Lower leg skin (tissue), 4 donors: ENCODE measurements around the gene GOLGA5. TPM values are rescaled to one million over a fixed set of nuclear protein-coding genes. Genes with fewer than 3 reads are reported as not detected.
"Not testable (repeated sequence)": the region's sequence is repeated elsewhere in the genome, so short reads cannot be mapped to it uniquely, and the experiment has no call there.

ENCODE experiments used
- DNase-seq, 2 donors: peaks; one replicate each; pipeline ENCODE4 v3.0.0-alpha.2; 2019; ENCODE audit warnings: low spot score in 2 of 2
- H3K4me3 ChIP-seq: fragments of 200-600 bp; sonication (generic); 2 replicates; pipeline ENCODE4 v1.5.1; 2017; ENCODE audit warnings: mild to moderate bottlenecking, low read depth; ENCODE audit not compliant: poor library complexity, severe bottlenecking
- POLR2A ChIP-seq, 2 donors: fragments of 450-650 bp; IDR thresholded peaks; one replicate each; pipeline ENCODE4 v1.6.1; 2016 to 2017; ENCODE audit warnings: antibody characterized with exemption in 2 of 2, mild to moderate bottlenecking in 1 of 2, moderate library complexity in 1 of 2
- WGBS, 2 donors: methylation state at CpG; one replicate each; pipeline ENCODE4 v1.1.5; 2018; 5-methylcytosine and 5-hydroxymethylcytosine counted together
- intact Hi-C: fragments of 100-400 bp; cut with DNase I; formaldehyde crosslinking; loops from one replicate; pipeline ENCODE4 v1.15.0; 2023; ENCODE audit warnings: low total_unique reads
- total RNA-seq, 4 donors: library from RNA; depleted of rRNA; stranded (reverse); fragments of >200 nt; gene quantifications; one replicate each; pipeline ENCODE4 v1.1.0, GENCODE V29; 2016
- TF ChIP-seq, protein P1 (sequence below), 3 donors: fragments of 450-650 bp; IDR thresholded peaks; one replicate each; pipeline ENCODE4 v1.5.1; 2016; ENCODE audit warnings: antibody characterized with exemption in 3 of 3, mild to moderate bottlenecking in 3 of 3, moderate library complexity in 2 of 3

Gene GOLGA5
- total RNA-seq, 4 donors from 2014 or later = 32.5 to 43.8 (median 35.9) TPM

DNA sequence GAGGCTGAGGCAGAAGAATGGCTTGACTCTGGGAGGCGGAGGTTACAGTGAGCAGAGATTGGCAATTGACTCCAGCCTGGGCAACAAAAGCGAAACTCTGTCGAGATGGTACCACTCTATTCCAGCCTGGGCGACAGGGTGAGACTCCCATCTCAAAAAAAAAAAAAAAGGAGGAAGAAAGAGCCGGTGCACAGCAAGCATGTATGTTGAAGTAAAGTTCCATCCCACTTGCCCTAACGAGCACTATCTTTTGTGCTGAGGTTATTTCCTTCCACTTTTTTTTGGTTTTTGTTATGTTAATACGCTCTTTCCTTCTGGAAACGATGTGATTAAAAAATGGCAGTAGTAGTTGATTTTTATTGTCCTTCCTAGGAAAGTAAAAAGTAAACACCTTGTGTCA, 19.5 kb upstream of the GOLGA5 start:
- WGBS, 2 donors = 85 to 88% methylated on average over 8 of the region's 8 CpGs
- intact Hi-C loops = no loop called here
- no peak overlapping the region for H3K4me3 ChIP-seq
- TF ChIP-seq, protein P1, sequence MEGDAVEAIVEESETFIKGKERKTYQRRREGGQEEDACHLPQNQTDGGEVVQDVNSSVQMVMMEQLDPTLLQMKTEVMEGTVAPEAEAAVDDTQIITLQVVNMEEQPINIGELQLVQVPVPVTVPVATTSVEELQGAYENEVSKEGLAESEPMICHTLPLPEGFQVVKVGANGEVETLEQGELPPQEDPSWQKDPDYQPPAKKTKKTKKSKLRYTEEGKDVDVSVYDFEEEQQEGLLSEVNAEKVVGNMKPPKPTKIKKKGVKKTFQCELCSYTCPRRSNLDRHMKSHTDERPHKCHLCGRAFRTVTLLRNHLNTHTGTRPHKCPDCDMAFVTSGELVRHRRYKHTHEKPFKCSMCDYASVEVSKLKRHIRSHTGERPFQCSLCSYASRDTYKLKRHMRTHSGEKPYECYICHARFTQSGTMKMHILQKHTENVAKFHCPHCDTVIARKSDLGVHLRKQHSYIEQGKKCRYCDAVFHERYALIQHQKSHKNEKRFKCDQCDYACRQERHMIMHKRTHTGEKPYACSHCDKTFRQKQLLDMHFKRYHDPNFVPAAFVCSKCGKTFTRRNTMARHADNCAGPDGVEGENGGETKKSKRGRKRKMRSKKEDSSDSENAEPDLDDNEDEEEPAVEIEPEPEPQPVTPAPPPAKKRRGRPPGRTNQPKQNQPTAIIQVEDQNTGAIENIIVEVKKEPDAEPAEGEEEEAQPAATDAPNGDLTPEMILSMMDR (IDR thresholded peaks at IDR 0.05) = no peak
- no peak for TF ChIP-seq POLR2A (IDR thresholded peaks at IDR 0.05)
- DNase-seq = no peak

DNA sequence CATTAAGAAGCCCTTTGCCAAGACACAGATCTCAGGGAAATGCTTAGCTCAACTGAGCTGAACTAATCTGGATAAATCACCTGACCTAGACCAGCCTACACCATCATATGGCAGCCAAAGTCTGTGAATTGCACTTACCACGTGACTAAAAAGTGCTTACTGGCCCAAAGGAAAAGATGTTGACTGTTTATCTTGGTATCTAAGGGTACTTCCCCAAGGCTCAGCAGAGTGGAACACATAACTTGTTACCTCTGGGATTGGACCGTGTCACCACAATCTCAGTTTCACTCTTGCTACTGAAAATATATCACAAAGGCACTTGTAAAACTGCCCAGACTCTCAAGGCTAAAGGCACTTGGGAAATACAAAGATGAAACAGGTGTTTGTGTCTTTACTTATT, 18.8 kb upstream of the GOLGA5 start:
- H3K4me3 ChIP-seq, intact Hi-C loops, DNase-seq: not testable (repeated sequence)
- 8 to 11% methylated on average over 2 of the region's 2 CpGs for WGBS, 2 donors

DNA sequence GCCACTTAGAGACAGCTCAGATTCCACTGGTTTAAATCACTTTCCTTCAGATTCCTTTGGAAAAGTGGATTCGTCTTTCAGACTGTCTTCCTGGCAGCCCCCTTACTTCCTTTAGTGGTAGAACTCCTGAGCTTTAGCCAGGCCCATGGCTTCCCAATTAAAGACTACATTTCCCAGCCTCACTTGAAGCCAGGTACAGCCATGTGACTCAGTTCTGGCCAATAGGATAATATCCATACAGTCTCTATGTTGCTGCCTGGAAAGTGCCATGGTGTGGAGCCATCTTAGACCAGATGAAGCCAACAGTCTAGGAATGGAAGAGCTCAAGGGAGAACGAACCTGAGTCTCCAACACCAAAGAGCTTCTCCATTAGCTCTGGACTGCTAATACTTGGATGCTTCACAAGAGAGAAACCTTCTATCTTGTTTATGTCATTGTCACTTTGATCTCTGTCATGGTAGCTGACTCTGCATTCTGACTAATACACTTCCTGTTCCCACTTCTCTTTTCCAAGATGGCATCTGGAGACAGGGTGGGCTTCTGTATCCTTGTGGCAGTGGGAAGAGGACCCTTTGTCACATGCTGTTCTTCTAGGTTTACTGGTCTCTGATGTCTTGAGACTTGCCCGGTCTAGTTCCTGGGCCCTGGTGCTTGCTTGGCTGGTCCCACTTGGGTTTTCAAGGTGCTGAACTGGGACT, 15.1 kb upstream of the GOLGA5 start:
- WGBS, 2 donors = 70 to 87% methylated on average over 2 to 3 of the region's 3 CpGs
- intact Hi-C loops, DNase-seq, H3K4me3 ChIP-seq: not testable (repeated sequence)

DNA sequence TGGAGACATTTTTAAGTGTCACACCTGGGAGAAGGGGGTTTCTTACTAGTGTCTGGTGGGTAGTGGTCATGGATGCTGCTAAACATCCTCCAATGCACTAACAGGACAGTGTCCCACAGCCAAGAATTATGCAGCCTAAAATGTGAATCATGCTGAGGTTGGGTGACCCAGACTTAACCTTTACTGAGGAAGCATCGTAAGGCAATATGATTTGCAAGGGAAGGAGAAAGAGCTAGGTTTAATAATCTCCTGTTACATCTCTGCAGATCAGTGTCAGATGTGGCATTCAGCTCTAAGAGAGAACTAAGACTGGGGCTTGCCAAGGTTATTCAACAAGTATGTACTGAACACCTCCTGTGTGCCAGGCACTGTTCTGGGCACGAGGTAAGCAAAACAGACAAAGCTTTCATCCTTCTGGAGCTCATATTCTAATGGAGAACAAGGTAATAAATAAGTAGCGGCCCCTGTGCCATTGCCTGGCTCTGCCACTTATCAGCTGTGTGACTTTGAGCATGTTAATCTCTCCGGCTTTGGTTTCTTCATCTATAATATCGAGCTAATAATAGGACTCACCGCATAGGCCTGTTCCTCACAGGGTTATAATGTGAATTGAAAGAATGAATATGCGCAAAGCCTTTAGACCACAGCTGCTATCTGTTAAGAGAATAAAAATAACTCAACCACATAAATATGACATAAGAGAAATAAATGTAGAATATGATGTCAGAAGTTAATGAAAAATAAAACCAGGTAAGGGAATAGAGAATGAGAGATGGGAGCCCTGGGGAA, 13.5 kb upstream of the GOLGA5 start:
- DNase-seq = no peak
- TF ChIP-seq POLR2A (IDR thresholded peaks at IDR 0.05) = no peak
- TF ChIP-seq, protein P1 (IDR thresholded peaks at IDR 0.05) = no peak
- no peak overlapping the region for H3K4me3 ChIP-seq
- 68 to 76% methylated on average over 7 of the region's 7 CpGs for WGBS, 2 donors
- intact Hi-C loops = loop anchor here (10.0 kb wide), 2 partner anchors 66 to 96 kb away; no protein-coding TSS in a partner anchor

DNA sequence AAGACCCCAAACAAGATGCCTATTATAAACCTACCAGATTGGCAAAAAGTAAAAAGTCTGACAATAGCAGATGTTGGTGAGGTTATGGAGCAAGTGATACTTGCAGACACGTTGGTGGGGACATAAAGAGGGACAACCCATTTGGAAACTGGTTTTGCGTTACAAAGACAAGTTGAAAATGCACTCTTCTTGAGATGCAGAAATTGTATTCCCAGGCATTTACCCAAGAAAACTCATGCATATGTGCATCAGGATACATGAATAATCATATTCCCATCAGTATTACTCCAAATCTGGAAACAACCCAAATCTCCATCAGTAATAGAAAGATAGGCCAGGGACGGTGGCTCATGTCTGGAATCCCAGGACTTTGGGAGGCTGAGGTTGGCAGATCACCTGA, 12.8 kb upstream of the GOLGA5 start:
- no peak for TF ChIP-seq POLR2A (IDR thresholded peaks at IDR 0.05)
- TF ChIP-seq, protein P1 (IDR thresholded peaks at IDR 0.05) = no peak
- DNase-seq = no peak
- no peak overlapping the region for H3K4me3 ChIP-seq
- 75 to 88% methylated on average over 3 of the region's 3 CpGs for WGBS, 2 donors
- intact Hi-C loops = loop anchor here (10.0 kb wide), 2 partner anchors 67 to 97 kb away; no protein-coding TSS in a partner anchor

DNA sequence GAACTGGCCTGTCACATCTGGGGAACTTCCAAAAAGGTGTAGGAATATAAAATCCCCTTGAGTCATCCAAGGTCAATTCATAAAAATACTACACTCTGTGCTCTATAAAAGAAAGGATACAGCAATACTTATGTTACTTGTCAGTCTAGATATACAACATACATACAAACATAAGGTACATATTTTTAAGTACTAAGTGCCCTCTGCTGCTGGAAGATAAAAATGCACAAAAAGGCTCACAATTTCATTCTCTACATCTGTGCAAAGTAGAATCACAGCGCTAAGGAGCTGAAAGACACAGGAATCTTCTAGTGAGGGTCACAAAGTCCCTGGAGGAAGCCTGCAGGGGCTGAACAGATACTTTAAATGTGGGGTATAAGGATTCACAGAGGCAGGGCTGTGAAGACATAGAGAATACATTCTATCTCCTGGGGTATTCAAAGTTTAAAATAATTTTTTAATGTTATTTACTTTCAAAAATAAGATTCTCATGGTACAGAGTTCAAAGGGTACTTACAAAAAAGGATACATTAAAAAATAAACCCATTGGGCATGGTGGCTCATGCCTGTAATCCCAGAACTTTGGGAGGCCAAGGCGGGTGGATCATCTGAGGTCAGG, 10.2 kb upstream of the GOLGA5 start:
- H3K4me3 ChIP-seq = no peak overlapping the region
- peak in 1 of 2 donors; percentile 46 for DNase-seq
- WGBS, 2 donors = 45 to 49% methylated on average over 2 of the region's 2 CpGs
- intact Hi-C loops = loop anchor here (10.0 kb wide), 2 partner anchors 69 to 99 kb away; no protein-coding TSS in a partner anchor
- no peak for TF ChIP-seq POLR2A (IDR thresholded peaks at IDR 0.05)
- TF ChIP-seq, protein P1 (IDR thresholded peaks at IDR 0.05) = no peak
